Caki2 (cell line): ENCODE measurements around the gene SHROOM1. TPM values are rescaled to one million over a fixed set of nuclear protein-coding genes. Genes with fewer than 3 reads are reported as not detected.

Source experiments
- DNase-seq: peaks from one replicate; pipeline ENCODE4 v3.0.0-alpha.2; 2015; ENCODE audit warnings: low read depth
- in situ Hi-C: cut with HindIII; loops from 2 replicates; pipeline ENCODE4 v1.10.0; 2016; ENCODE audit warnings: low sequenced_read_pairs, low pct_unique_long_range_greater_than_20kb, mixed read lengths
- total RNA-seq: library from RNA; depleted of rRNA; stranded (reverse); fragments of >200 nt; shearing (Covaris generic); gene quantifications from 2 replicates; pipeline ENCODE4 v1.2.3, GENCODE V29; 2014; ENCODE audit warnings: low replicate concordance

SHROOM1 gene
- total RNA-seq, 1 experiment from 2014 or later: 8.7 TPM

- DNase-seq: peak; percentile 73
- in situ Hi-C loops: no loop called here
Measured at GRCh38 chr5:132829742-132830435, 558 bp downstream of the SHROOM1 start.

GRCh38 chr5:132828846-132829494 is 1.5 kb downstream of the SHROOM1 start:
- DNase-seq: no peak
- in situ Hi-C loops: no loop called here

- in situ Hi-C loops: no loop called here
- no peak for DNase-seq
Measured at GRCh38 chr5:132827943-132828673, 2.3 kb downstream of the SHROOM1 start.

- in situ Hi-C loops: no loop called here
Measured at GRCh38 chr5:132826424-132827082, 3.9 kb downstream of the SHROOM1 start.

GRCh38 chr5:132825834-132826391 is 4.5 kb downstream of the SHROOM1 start:
- in situ Hi-C loops: no loop called here
- DNase-seq: no peak

More at GRCh38 chr5:132826424-132827082, 3.9 kb downstream of the SHROOM1 start:
- no peak for DNase-seq

GRCh38 chr5:132825033-132825833 is 5.2 kb downstream of the SHROOM1 start:
- in situ Hi-C loops: no loop called here
- DNase-seq: no peak

GRCh38 chr5:132824426-132824825 is 6.0 kb downstream of the SHROOM1 start:
- no peak for DNase-seq
- in situ Hi-C loops: no loop called here

- DNase-seq: no peak
- in situ Hi-C loops: no loop called here
Measured at GRCh38 chr5:132823481-132824050, 6.9 kb downstream of the SHROOM1 start.

- DNase-seq: no peak
- in situ Hi-C loops: no loop called here
Measured at GRCh38 chr5:132822650-132823480, 7.6 kb downstream of the SHROOM1 start.

GRCh38 chr5:132821791-132822190 is 8.7 kb downstream of the SHROOM1 start:
- no peak for DNase-seq
- in situ Hi-C loops: no loop called here

- in situ Hi-C loops: no loop called here
- DNase-seq: no peak
Measured at GRCh38 chr5:132821350-132821749, 9.1 kb downstream of the SHROOM1 start.

GRCh38 chr5:132820162-132820754 is 10.2 kb downstream of the SHROOM1 start:
- peak; percentile 61 for DNase-seq
- in situ Hi-C loops: no loop called here

- no peak for DNase-seq
- in situ Hi-C loops: no loop called here
Measured at GRCh38 chr5:132819468-132819867, 11.0 kb downstream of the SHROOM1 start.

- DNase-seq: no peak
- in situ Hi-C loops: no loop called here
Measured at GRCh38 chr5:132817011-132817410, 13.4 kb downstream of the SHROOM1 start.

- no peak for DNase-seq
- in situ Hi-C loops: no loop called here
Measured at GRCh38 chr5:132816554-132816953, 13.9 kb downstream of the SHROOM1 start.

GRCh38 chr5:132816083-132816482 is 14.4 kb downstream of the SHROOM1 start:
- in situ Hi-C loops: no loop called here

More at GRCh38 chr5:132816083-132816482, 14.4 kb downstream of the SHROOM1 start:
- DNase-seq: no peak
